ENCODE data around the gene BCO2.
"Not testable (repeated sequence)": the region's sequence is repeated elsewhere in the genome, so short reads cannot be mapped to it uniquely, and the experiment has no call there.

The BCO2 gene, protein sequence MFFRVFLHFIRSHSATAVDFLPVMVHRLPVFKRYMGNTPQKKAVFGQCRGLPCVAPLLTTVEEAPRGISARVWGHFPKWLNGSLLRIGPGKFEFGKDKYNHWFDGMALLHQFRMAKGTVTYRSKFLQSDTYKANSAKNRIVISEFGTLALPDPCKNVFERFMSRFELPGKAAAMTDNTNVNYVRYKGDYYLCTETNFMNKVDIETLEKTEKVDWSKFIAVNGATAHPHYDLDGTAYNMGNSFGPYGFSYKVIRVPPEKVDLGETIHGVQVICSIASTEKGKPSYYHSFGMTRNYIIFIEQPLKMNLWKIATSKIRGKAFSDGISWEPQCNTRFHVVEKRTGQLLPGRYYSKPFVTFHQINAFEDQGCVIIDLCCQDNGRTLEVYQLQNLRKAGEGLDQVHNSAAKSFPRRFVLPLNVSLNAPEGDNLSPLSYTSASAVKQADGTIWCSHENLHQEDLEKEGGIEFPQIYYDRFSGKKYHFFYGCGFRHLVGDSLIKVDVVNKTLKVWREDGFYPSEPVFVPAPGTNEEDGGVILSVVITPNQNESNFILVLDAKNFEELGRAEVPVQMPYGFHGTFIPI

DNA sequence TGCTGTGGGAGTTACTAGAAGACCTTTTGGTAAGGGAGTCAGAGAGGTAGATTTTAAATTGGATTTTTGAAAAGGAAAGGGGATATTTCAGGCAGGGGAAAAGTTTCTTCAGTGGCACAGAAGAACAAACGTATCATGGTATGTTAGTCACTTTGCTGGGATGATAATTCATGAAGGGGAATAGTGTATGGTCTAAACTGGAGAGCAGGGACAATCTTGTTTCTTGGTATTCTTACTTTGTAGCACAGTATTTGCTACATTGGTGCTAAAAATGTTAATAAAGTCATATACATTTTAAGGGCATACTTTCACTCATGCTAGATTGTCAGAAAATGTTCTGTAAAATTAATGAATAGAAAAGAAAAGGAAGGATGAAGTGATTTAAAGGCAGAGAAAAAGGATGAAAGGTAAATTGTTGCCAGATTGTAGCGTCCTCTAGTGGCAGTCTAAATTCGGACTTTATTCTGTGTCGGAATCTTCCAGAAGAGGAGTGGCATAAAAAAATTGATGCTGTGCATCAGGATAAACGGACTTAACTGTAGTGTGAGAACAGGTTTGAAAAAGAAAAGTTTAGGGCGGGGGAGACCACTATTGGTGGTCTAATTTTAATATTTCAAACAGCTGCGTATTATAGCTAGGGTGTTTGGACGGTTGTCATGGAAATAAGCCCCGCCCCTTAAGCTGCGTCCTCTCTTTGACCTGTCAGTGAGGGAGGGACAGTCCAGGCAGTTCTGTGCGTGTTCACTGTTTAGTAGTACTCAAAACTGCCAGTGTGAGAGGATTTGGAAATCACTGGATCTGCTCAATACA, at the start of gene BCO2:
BCO2 (plus strand) TSS at position 724 of the 810 bp plus-strand sequence. CDS start 90 bp downstream, outside the sequence.
- DNase-seq = peak; percentile 74

DNA sequence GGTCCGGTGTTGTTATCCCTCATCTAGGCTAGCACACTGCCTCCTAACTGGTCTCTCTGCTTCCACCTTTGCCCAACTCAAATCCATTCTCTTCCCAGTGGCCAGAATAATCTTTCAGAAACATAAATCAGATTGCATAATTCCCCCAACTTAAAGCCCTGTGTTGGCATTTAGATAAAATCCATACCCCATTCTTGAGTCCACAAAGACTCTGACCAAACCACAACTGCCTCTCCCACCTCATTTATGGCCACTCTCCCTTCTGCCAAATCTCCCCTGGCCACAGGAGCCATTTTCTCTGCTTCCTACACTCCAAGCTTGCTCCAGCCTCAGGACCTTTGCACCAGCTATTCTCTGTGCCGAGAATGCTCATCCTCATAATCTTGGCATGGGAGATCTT, 48.3 kb upstream of the BCO2 start:
- no peak for DNase-seq

- DNase-seq = peak; percentile 60
These were observed 46.7 kb upstream of the BCO2 start for GRCh38 chr11:112128483-112129121.

DNA sequence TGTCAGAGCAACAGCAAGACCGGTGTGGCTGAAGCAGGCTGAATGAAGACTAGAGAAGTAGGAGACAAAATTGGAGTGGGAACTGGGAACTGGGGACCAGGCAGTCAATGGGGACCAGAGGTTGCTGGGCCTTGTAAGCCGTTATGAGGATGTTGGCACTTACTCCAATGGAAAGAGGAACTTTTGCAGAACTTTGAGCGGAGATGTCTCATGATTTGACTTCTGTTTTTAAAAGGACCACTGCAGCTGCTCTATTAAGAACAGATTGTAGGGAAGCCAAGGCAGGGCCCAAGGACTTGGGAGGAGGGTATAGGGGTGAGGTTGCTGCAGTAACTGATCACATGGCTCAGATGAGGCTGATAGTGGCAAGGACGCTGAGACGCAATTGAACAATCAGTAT, 45.7 kb upstream of the BCO2 start:
- no peak for DNase-seq

- DNase-seq = no peak
These were observed 42.6 kb upstream of the BCO2 start for GRCh38 chr11:112132737-112133136.

GRCh38 chr11:112134473-112134872, 40.8 kb upstream of the BCO2 start:
- DNase-seq = no peak

DNA sequence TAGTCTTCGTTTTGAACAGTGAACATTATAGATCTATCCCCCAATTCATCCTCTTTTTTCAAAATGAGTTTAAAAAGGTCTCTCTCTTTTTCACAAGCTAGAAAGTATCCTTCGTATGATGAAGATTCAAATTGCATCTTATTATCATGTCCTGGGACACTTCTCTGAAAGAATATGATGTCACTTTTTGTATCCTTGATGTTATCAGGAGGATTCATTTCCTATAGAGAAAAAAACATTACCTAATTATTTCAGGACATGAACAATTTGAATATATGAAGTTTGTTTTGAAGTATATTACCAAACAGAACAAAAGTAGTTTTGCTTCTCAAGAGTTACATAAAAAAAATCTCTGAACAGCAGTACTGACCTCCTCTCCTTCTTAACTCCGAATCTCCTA, 31.7 kb upstream of the BCO2 start:
- no peak for DNase-seq

- no peak for DNase-seq
These were observed 24.8 kb upstream of the BCO2 start for GRCh38 chr11:112150517-112150916.

DNA sequence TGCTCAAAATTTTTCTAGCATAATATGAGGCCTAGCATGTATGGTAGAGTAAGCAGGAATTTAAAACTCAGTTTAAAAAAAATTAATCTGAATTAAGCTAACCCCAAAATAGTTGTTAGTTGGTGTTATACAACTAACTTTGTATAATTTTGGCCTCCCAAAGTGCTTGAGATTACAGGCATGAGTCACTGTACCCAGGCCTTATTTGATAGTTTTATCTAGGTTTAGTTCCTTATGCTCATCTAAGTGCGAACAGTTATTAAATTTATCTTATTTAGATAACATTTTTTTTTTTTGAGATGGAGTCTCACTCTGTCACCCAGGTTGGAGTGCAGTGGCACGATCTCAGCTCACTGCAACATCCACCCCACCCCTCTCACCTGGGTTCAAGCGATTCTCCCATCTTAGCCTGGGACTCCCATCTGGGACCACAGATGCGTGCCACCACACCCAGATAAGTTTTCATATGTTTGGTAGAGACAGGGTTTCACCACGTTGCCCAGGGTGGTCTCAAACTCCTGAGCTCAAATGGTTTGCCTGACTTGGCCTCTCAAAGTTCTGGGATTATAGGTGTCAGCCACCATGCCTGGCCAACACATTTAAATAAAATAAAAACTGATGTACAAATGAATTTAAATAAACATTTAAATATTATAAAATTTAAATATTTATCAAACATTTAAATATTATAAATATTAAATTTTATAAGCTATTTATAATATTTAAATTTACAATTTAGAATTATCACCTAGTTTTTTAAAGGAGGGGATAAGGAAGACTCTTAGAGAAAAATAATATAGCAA, 19.0 kb upstream of the BCO2 start:
- DNase-seq = no peak

- DNase-seq = no peak
These were observed 18.2 kb upstream of the BCO2 start for GRCh38 chr11:112156956-112157766.

DNA sequence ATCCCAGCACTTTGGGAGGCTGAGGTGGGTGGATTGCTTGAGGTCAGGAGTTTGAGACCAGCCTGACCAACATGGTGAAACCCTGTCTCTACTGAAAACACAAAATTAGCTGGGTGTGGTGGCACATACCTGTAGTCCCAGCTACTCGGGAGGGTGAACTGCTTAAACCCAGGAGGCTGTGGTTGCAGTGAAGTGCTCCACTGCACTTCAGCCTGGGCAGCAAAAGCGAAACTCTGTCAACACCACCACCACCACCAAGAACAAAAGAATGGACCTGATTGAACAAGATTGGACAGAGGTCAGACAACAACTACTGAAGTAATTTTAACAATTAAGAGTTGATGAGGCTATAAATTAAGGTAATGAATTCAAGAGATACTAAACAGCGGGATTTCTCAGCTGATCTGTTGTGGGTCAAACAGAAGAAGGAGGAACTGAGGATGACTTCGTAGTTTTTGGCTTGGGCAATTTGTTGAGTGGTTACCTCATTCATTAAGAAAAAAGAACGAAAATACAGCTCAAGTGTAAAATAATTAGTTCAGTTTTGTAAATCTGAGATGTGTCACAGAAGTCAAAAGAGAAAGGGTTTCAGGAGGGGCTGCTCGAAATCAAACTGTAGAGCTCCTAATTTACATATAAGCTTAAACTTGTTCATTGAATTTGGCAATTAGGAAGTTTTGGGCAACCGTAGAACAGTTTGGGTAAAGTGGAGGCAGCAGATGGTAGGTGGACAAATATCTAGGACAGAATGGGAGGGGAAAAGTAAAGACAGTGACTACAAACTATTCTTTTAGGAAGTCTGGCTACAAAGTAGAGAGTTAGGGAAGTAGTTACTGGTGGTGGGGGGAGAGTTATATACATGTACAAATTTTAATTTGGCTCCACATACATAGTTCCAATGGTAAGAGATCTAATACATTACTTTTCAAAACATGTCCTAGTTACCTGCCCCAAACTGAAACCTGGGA, 15.9 kb upstream of the BCO2 start:
- no peak for DNase-seq

- DNase-seq = no peak
These were observed 15.0 kb upstream of the BCO2 start for GRCh38 chr11:112160091-112160848.

GRCh38 chr11:112161012-112161411, 14.3 kb upstream of the BCO2 start:
- DNase-seq = no peak

- DNase-seq = not testable (repeated sequence)
These were observed 13.1 kb upstream of the BCO2 start for GRCh38 chr11:112162200-112162599.

DNA sequence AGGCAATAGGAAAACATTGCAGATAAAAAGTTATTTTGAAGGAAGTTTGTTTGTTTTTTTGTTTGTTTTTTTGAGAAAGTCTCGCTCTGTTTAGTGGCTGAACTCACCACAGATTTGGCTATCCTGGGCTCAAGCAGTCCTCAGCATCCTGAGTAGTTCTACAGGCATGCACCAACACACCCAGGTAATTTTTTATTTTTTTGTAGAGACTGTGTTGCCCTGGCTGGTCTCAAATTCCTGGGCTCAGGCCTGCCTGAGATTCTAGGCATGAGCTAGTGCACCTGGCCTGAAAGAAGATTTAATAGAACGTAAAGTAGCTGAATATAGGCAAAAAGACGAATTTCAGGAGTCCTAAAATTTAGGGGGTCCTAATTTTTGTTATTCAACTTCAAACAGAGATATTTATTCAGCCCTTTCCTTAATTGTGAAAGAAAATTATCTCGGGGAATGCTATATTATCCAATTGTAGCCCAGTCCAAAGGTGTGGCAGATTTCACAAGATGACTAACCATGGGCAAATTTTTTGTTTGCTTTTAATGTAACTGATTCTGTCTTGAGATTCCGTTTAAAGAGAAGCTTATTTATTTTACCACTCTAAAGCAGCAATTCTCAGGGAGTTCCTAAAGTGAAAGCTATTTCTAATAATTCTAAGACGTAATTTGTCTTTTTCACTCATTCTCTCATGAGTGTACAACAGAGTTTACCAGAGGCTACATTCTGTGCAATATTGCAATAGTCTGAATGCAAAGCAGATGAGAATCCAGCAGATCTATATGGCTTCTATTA, 12.4 kb upstream of the BCO2 start:
- no peak for DNase-seq

- peak; percentile 25 for DNase-seq
These were observed 11.2 kb upstream of the BCO2 start, which contains the start of gene IL18 for GRCh38 chr11:112163875-112164685. Gene IL18 (minus strand): TSS chr11:112164094. CDS start chr11:112155053, 9,041 bp downstream.

DNA sequence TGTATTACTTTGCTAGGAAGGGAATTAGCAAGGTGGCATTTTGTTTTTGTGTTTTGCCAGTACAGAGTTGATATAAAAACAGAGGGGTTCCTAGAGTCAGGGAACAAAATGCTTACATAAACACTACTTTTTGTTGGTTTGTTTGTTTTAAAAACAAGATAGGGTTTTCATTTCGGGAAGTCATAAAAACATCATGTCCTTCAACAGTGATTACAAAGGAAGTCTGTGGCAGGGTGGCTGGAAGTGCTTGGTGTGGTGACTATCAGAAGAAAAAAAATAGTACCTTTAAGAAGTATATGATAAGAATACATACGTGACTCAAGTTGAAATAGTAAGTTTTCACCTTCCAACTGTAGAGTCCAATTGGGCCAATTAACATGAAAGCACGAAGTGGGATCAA, 10.3 kb upstream of the BCO2 start:
- no peak for DNase-seq

DNA sequence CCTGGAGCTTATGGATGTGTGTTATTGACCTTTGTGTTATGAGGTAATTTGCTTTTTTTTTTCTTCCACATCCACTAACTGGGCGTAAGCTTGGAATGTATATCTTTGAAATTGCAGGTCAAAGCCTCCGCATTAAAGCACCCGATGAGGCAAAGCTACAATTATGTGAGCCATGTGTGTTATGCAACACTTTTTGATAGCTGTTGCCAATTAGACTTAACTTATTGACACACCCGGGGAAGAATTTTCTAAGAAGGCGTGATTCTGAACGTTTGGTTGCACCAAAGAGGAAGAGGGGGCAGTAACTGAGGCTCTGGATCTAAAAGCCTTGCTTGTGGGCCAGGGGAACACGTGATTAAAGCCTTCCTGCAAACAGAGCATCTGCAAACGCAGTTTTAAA, 8.8 kb upstream of the BCO2 start:
- no peak for DNase-seq
